ENCODE data around the gene TDRD7. TPM values are rescaled to one million over a fixed set of nuclear protein-coding genes. Genes with fewer than 3 reads are reported as not detected.

Gene TDRD7
- total RNA-seq, 2 experiments from 2014 or later = 3.3 to 3.4 TPM

DNA sequence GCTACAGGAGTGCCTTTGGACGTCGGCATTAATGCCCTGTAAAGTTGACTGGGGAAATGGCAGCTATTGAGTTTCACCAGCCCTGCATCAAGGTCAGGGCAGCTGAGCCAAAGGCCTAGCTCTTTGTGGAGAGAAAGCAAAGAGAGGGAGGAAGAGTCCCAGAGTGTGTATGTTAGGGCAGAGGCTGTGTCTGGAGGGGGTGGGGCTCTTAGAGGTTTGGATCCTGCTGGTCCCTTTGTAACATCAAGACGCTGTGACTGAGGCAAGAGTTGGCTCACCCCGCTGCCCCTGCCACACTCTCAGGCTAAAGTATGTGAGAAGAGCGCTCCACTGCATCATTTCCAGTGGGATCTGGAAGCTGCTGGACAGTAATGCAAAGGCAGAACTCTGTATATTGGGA is 123.9 kb downstream of the TDRD7 start:
- CTCF ChIA-PET = no interaction called here
- POLR2A ChIA-PET = no interaction called here

DNA sequence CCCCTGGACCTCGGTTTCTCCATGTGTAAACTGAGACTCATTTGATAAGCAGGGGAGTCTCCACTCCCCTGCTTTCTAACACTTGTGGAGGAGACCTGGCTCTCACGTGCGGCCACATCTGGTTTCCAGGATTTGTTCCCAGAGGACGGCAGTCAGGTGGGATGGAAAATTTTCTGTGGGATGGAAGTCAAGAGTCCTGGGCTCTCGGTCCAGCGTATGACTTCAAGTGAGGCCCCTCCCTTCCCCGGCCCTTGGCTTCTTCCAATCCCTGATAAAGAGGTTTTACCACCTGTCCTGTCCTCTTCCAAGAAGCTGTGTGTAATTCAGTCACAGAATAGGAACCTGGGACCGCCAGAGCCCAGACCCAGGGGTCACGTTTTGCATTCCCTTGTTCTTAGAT is 124.6 kb downstream of the TDRD7 start:
- ChIA-PET CTCF (no interaction called here), POLR2A (no interaction called here)

DNA sequence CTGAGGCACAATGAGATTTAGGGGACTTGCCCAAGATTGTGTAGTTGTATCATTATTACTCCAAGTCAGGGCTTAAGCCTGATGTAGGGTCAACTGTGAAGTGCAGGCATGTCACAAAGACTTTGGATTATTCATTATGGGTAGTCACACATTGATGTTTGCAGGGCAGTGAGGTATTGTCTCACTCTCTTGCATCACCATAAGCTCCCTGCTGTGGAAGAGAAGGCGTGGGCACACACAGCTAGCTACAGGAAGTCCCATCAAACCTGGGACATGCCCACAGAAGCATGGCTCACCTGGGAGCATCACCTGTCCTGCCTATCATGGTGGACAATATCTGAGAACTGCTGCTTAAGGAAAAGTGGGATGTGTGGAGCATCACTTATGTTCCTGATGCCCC is 131.7 kb downstream of the TDRD7 start:
- ChIA-PET CTCF (no interaction called here), POLR2A (no interaction called here)

DNA sequence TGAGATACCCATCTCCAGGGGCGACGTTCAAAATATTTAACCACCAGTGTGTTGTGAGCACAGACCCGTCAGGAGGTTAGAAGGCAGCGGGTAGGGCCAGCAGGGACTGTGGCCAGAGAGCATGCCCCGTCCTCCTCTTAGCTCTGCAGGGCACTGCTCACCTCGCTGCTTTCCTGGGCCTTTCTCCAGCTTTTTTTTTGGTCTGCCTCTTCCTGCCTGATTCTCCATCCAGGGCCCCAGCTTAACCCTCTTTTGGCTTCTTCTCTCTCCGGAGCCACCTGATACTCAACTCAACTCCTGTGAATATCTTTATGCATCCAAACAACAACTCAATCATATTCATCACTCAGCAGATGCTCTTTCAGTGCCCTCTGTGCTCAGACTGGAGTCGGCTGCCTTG is 133.6 kb downstream of the TDRD7 start:
- CTCF ChIA-PET = no interaction called here
- POLR2A ChIA-PET = no interaction called here

Other genes with a start within 250 kb of the TDRD7 start
- gene CCDC180, start 104.4 kb upstream of the TDRD7 start, total RNA-seq = 1 to 10 TPM in 1 of 2 experiments, under 1 TPM in 1; 0.57 to 1.1 TPM
- 1 to 10 TPM; 1.2 TPM for gene TMOD1, start 89.6 kb downstream of the TDRD7 start, total RNA-seq
- 10 to 100 TPM; 14.5 to 16.3 TPM for gene TSTD2, start 221.3 kb downstream of the TDRD7 start, total RNA-seq
- gene NCBP1, start 221.7 kb downstream of the TDRD7 start, total RNA-seq = 10 to 100 TPM; 51.2 to 58.2 TPM

Data from activated CD8-positive, alpha-beta memory T cell treated with anti-CD3 and anti-CD28 coated beads for 36 hours (primary cell).